Ascending aorta (tissue), 2 donors: ENCODE results near the gene SLC2A13. TPM values are rescaled to one million over a fixed set of nuclear protein-coding genes. Genes with fewer than 3 reads are reported as not detected.

ENCODE experiments used
- DNase-seq, 2 donors: peaks; one replicate each; pipeline ENCODE4 v3.0.0-alpha.2; 2019; ENCODE audit warnings: low spot score in 2 of 2
- H3K27ac ChIP-seq, 2 donors: fragments of 200-600 bp; sonication (generic); one replicate each; pipeline ENCODE4 v1.5.1; 2016 to 2017; ENCODE audit warnings: mild to moderate bottlenecking in 1 of 2
- H3K27me3 ChIP-seq: fragments of 200-600 bp; sonication (generic); one replicate; pipeline ENCODE4 v1.5.1; 2017
- H3K36me3 ChIP-seq, 2 donors: fragments of 200-600 bp; sonication (generic); one replicate each; pipeline ENCODE4 v1.5.1; 2016
- H3K4me1 ChIP-seq, 2 donors: fragments of 200-600 bp; sonication (generic); one replicate each; pipeline ENCODE4 v1.5.1; 2016 to 2017; ENCODE audit warnings: mild to moderate bottlenecking in 1 of 2
- H3K4me3 ChIP-seq, 2 donors: fragments of 200-600 bp; sonication (generic); one replicate each; pipeline ENCODE4 v1.5.1; 2016 to 2017; ENCODE audit warnings: mild to moderate bottlenecking in 1 of 2
- H3K9me3 ChIP-seq, 2 donors: fragments of 200-600 bp; sonication (generic); one replicate each; pipeline ENCODE4 v1.5.1; 2016
- intact Hi-C: fragments of 100-400 bp; cut with DNase I; formaldehyde crosslinking; loops from one replicate; pipeline ENCODE4 v1.15.1; 2023
- total RNA-seq: library from RNA; depleted of rRNA; stranded (reverse); fragments of >200 nt; gene quantifications from one replicate; pipeline ENCODE4 v1.1.0, GENCODE V29; 2016
- TF ChIP-seq, protein P1 (sequence below), 3 experiments: fragments of 200-600 bp in 2 of 3; fragments of 450-650 bp in 1 of 3; sonication (generic) in 2 of 3; IDR thresholded peaks; one replicate each; pipeline ENCODE4 v1.5.1; 2016 to 2019; ENCODE audit warnings: antibody characterized with exemption in 3 of 3, mild to moderate bottlenecking in 1 of 3, moderate library complexity in 1 of 3

Gene SLC2A13
- total RNA-seq, 1 donor from 2014 or later = 23.5 TPM

DNA sequence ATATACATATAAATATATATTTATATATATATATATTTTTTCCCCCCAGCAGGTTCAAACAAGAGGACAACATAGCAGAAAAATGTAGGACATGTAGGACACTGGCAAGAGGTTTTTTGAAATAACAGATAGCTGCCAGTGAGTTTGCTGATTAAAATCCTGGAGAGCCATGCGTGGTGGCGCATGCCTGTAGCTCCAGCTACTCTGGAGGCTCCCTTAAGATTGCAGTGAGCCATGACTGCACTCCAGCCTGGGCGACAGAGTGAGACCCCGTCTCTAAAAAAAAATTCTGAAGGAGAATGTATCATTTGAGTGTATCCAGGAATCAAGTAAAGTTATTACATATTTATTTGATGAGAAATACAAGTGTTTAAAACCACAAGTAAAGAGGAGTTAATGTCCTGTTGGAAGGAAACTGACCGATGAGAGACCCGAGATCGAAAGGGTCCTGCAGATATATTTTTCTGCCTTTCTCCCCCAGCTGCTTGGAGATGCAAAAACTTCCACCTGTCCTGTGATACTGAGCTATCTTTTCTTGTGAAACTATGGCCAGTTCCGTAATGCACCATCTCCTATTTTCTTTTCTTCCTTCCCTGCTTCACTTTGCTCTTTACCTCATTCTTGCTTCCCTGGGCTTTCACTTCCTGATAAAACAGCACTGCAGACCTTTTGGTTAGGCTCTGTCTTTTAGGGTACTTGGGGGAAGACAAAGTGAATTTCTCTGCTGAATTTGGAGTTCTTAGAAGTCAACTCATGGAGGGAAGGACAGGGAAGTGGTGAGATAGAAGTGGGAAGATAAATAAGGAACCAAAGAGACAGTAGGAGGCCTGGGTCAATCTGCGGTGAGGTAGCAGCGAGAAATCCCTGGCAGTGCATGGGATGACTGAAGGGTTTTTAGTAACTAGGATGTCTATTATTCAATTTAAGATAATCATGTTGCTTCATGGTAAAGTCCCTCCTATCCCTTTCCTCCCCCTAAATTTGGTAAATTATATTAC, 41.2 kb upstream of the SLC2A13 start:
- Histone ChIP-seq H3K27ac (no peak overlapping the region), H3K9me3 (no peaks in the 10 kb centered on the region), H3K4me1 (no peaks in the 10 kb centered on the region), H3K27me3 (no peaks in the 10 kb centered on the region), H3K4me3 (no peak overlapping the region), H3K36me3 (no peaks in the 10 kb centered on the region)
- TF ChIP-seq, protein P1, sequence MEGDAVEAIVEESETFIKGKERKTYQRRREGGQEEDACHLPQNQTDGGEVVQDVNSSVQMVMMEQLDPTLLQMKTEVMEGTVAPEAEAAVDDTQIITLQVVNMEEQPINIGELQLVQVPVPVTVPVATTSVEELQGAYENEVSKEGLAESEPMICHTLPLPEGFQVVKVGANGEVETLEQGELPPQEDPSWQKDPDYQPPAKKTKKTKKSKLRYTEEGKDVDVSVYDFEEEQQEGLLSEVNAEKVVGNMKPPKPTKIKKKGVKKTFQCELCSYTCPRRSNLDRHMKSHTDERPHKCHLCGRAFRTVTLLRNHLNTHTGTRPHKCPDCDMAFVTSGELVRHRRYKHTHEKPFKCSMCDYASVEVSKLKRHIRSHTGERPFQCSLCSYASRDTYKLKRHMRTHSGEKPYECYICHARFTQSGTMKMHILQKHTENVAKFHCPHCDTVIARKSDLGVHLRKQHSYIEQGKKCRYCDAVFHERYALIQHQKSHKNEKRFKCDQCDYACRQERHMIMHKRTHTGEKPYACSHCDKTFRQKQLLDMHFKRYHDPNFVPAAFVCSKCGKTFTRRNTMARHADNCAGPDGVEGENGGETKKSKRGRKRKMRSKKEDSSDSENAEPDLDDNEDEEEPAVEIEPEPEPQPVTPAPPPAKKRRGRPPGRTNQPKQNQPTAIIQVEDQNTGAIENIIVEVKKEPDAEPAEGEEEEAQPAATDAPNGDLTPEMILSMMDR (IDR thresholded peaks at IDR 0.05) = no peak
- peak in 1 of 2 donors; percentile 77 for DNase-seq
- intact Hi-C loops = no loop called here

DNA sequence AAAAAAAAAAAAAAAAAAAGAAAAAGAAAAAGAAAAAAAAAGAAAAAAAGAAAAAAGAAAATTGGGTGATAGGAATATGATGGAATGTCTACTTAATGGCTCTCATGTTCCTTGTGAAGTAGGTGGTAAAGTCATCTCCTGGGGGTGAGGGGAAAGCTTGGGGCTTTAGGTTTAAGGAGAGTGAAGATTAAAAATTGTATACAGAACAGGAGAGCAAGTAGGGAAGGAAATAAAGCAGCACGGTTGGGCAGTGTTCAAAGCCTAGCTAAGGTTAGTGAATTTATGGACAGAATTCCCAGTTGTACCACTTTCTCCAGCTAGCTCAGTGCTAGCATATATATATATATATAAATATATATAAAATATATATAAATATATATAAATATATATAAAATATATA, 40.0 kb upstream of the SLC2A13 start:
- TF ChIP-seq, protein P1 (IDR thresholded peaks at IDR 0.05) = no peak
- Histone ChIP-seq H3K9me3 (no peaks in the 10 kb centered on the region), H3K27me3 (no peaks in the 10 kb centered on the region), H3K4me1 (no peaks in the 10 kb centered on the region), H3K4me3 (no peak overlapping the region), H3K27ac (no peak overlapping the region), H3K36me3 (no peaks in the 10 kb centered on the region)
- intact Hi-C loops = no loop called here
- DNase-seq = no peak

DNA sequence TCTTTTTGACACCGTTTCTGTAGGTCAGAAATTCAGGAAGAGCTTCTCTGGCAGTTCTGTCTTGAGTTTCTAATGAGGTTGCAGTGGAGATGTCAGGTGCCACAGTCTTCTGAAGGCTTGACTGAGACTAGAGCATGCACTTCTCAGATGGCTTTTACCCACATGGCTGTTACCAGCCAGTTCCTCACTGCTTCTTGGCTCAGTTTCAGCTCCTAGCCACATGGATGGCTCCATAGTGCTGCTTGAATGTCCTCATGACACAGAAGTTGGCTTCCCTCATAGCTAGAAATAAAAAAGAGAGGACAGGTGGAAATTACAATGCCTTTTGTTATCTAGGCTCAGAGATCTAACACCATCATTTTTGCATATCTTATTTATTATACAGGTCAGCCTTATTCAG, 38.1 kb upstream of the SLC2A13 start:
- H3K4me3 ChIP-seq = no peak overlapping the region
- intact Hi-C loops = no loop called here
- TF ChIP-seq, protein P1 (IDR thresholded peaks at IDR 0.05) = no peak
- no peaks in the 10 kb centered on the region for H3K27me3 ChIP-seq
- no peak overlapping the region for H3K27ac ChIP-seq
- no peaks in the 10 kb centered on the region for H3K4me1 ChIP-seq
- no peaks in the 10 kb centered on the region for H3K9me3 ChIP-seq
- no peak for DNase-seq
- no peaks in the 10 kb centered on the region for H3K36me3 ChIP-seq

DNA sequence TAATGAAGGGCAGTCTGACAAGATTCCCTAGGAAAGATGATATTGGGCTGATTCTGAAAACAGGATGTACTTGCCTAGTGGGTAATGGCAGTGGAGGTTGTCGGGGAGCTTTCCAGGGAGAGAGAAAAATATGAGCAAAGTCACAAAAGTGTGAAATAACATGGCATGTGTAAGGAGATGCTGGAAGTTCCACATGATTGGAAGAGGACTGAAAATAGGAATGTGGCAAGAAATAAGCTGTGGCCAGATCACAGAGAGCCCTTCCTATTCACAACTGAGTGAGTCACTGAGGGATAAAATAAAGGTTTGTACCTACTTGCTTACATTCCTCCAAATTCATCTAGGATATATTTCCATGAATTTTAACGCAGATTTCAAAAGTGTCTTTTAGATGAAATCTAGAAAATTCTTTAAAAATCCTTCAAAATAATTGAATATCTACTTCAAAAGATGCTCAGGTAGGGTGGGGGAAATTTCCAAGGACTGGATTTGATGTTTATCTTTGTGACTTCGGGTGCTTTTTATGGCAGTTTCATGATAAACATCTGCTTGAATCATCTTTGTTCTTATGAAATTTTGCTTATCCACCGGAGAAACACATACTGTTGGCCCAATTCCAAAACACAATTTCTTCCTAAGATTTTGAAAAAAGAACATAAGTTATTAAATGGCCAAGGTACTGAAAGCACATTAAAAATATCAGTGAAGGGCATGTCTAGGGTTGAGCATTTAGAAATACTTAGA, 36.3 kb upstream of the SLC2A13 start:
- Histone ChIP-seq H3K4me1 (no peaks in the 10 kb centered on the region), H3K27ac (no peak overlapping the region), H3K9me3 (no peaks in the 10 kb centered on the region), H3K36me3 (no peaks in the 10 kb centered on the region), H3K27me3 (no peaks in the 10 kb centered on the region), H3K4me3 (no peak overlapping the region)
- intact Hi-C loops = no loop called here
- TF ChIP-seq, protein P1 (IDR thresholded peaks at IDR 0.05) = no peak
- no peak for DNase-seq

DNA sequence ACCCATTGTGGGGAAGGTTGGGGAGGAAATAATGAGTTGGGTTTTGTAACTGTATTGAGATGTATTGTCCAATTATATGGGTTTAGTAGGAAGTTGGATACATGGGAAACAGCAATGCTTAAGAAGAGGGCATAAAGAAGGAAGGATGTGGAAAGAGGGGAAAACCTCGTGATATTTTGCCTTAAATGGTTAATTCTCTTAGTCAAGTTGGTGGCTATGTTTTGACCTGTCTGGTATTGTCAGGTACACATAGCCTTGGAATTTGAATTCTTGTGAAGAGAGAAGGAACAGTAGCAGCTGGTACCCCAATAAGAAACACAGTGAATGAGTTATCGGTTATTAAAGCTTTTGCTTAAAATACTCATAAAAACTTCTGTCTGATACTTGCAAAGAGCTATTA, 32.6 kb upstream of the SLC2A13 start:
- no peak overlapping the region for H3K4me3 ChIP-seq
- DNase-seq = no peak
- intact Hi-C loops = no loop called here
- H3K27me3 ChIP-seq = no peaks in the 10 kb centered on the region
- H3K27ac ChIP-seq = no peak overlapping the region
- no peaks in the 10 kb centered on the region for H3K9me3 ChIP-seq
- TF ChIP-seq, protein P1 (IDR thresholded peaks at IDR 0.05) = no peak
- no peaks in the 10 kb centered on the region for H3K36me3 ChIP-seq
- no peaks in the 10 kb centered on the region for H3K4me1 ChIP-seq
